ENCODE measurements around the gene UBXN6.

Gene UBXN6, protein sequence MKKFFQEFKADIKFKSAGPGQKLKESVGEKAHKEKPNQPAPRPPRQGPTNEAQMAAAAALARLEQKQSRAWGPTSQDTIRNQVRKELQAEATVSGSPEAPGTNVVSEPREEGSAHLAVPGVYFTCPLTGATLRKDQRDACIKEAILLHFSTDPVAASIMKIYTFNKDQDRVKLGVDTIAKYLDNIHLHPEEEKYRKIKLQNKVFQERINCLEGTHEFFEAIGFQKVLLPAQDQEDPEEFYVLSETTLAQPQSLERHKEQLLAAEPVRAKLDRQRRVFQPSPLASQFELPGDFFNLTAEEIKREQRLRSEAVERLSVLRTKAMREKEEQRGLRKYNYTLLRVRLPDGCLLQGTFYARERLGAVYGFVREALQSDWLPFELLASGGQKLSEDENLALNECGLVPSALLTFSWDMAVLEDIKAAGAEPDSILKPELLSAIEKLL

DNA sequence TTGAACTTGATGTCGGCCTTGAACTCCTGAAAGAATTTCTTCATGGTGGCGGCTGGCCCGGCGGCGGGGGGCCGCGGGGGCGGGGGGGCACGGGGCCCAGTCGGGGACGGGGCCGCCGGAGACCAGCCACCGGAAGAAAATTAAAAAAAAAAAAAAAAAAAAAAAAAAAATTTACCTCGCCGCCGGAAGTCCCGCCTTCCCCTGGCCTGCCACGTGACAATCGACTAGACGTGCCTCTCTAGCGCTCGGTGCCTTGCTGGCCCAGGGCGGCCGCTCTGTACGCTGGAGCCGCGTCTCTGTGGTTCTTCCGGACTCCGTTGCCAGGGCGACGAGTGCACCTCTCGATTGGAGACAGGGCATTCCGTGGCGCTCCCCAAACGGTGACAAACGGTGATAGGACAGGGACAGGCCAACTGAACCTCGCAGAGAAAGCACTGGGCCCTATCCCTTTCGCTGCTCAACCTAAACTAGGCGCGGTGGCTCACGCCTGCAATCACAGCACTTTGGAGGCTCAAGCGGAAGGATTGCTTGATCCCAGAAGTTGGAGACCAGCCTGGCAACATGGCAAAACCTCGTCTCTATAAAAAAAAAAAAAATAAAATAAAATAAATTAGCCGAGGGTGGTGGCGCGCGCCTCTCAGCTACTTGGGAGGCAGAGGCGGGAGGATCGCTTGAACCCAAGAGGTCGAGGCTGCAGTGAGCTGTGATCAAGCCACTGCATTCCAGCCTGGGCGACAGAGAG is at the start of gene UBXN6:
Gene UBXN6 (minus strand): TSS at position 141 of the 742 bp plus-strand sequence. CDS start 97 bp downstream, at position 44.
- peak; percentile 97 for DNase-seq

DNA sequence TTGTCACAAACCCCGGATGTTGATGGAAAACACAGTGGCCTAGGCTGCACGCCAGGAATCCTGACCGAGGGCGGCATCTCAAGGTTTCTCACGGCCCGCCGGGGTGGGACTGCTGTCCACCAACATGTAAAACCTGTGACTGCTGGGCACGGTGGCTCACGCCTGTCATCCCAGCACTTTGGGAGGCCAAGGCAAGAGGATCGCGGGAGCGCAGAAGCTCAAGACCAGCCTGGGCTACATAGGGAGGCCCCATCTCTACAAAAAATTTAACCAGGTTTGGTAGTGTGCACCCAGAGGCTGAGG is 49.5 kb upstream of the UBXN6 start:
- no peak for DNase-seq

DNA sequence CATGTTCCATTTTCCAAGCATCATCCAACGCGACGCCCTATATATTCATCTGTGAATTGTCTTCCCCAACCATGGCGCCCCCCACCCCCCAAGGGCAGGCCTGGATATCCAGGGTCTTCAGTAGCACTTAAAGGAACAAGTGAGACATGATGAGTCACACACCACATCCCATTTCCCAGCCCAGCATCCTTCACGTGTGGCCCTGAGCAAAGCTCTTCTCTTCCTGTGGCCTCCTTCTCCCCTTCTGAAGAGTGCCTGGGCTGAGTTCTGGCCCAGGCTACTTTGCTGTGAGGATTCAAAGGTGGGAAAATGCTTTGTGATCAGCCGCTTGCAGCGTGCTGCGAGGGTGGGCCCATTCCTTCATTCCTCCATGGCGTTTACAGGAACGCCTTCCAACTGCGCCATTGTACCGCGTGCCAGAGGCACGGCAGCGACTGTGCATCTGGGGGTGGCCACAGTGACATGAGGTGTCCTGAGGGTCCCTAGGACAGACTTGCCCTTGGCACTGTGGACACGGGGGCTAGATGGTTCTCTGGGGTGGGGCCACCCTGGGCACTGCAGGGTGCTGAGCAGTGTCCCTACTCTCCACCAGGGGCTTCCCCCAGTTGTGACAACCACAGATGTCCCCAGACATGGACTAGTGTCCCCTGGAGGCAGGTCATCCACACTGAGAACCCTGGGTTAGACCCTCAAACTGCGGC is 49.0 kb upstream of the UBXN6 start:
- DNase-seq, result no peak

DNA sequence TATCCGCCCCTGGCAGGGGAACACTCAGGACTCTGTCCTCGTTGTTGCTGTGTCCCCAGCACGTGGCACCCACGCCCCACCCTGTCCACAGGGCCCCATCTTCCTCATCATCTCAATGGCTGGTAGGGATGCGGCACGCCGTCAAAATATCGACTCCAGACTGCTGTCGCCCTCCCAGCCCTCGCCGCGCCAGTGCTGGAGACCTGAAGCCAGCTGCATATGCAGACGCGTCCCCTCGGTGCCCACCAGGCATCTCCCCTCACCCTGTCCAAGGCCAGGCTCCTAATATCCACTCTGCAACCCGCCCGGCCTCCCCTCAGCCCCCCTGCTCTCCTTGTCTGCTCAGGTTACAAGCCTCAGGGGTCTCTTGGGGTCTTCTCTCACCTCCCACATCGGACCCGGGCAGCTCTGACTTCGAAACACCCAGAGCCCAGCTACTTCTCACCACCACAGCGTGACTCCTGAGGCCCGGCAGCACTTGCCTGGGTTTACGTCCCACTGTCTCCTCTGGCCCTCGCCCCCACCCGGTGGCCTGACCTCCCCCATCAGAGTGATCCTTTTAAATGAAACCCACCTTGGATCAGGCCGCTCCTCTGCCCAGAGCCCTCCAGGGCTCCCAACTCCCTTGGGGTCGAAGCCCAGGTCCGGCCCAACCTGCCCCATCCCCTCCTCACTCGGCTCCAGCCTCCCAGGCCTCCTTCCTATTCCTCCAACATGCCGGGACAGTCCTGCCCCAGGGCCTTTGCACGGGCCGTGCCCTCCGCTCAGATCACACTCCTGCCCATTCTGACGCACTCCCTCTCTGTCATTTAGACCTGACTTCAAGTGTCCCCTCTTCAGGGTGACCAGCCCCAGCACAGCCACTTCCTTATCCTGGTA is 48.2 kb upstream of the UBXN6 start:
- DNase-seq, result no peak

DNA sequence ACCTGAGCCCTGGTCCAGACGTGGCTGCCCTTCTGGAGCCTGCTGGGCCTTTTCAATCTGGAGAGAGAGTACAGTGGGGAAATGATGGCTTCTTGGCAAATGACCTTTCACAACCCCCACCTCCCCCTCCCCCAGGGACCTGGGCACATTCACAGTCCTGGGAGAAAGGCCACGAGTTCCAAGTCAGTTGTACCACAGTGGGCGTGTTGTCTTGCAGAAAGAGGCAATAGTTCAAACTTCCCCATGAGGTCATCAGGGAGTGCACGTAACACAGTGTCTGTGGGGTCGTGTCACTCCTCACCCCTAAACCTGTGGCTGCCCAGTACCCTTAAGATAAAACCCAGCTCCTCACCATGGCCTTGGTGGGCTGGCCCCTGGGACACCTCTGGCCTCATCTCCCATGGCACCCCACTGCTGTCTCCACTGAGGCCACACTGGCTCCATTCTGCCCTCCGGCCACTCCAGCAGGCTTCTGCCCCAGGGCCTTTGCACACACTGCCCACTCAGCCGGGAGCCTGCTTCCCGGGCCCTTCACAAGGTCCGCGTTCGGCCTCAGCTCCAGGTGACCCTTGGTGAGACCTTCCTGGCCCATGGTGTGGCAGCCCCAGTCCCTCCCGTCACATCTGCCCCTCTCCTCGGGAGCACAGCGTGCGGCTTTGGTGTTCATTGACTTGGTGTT is 47.4 kb upstream of the UBXN6 start:
- DNase-seq, result no peak

DNA sequence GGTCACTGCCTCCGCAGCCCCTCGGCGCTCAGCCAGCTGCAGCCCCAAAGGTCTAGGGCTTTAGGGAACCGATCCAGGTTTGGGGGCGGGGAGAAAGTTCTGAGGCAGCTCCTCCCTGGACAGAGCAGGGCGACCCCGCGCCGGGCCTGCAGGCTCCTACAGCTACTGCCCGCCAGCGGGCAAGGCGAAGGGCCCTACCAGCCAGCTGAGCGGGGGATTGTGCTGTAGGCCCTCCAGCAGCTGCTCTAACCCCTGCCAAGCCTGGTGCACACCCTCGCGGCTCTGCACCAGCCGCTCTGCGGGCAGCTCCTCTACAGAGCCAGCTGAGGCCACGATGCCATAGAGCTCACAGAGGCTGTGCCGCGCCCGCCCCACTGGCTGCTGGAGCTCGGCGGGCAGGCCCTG is 46.7 kb upstream of the UBXN6 start:
- DNase-seq, result no peak

DNA sequence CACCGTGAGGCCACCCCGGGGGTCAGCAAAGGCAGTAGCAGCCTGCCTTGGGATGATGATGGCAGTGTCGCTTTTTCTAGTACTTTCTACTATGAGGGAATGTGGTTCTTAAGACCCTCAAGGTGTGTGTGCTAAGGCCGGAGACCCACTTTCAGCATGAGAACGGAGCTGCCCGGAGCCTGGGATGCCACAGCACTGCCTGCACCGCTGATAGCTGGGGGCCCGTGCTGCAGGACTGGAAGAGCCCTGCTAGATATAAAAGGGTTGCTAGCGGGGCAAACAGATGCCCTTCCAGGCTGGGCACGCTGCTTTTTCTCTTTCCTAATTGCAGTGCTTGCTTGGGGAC is 46.2 kb upstream of the UBXN6 start:
- DNase-seq, result no peak

DNA sequence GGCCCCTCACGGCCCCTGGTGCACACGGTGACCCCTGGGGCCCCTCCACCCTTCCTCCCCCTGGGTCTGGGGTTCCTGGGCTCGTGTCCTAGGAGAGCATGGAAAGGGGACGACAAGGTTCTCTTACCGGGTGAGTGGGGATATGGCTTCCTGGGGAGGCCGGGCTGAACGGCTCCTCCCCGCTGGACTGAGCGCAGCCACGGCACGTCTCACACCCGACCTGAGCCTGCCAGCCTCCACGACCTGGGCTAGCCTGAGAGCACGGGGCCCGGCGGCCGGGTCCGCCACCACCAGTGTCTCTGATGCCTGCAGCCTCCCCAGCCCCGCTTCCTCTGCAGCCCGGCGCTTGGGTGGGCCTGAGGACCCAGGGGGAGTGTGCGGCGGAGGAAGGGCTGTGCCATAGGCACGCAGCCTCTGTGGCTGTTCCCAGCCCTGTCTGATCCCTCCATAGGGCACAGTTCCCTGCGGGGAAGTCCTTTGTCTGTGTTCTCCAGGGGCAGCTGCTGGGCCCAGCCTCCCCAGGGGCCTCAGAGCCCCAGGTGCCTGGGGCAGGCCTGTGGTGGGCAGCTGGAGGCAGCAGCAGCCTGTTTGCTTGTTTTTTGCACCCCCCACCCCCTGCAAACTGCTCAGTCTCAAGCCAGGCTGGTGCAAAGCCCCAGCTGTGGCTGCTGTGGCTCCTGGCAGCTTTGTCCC is 45.7 kb upstream of the UBXN6 start:
- DNase-seq, result no peak

DNA sequence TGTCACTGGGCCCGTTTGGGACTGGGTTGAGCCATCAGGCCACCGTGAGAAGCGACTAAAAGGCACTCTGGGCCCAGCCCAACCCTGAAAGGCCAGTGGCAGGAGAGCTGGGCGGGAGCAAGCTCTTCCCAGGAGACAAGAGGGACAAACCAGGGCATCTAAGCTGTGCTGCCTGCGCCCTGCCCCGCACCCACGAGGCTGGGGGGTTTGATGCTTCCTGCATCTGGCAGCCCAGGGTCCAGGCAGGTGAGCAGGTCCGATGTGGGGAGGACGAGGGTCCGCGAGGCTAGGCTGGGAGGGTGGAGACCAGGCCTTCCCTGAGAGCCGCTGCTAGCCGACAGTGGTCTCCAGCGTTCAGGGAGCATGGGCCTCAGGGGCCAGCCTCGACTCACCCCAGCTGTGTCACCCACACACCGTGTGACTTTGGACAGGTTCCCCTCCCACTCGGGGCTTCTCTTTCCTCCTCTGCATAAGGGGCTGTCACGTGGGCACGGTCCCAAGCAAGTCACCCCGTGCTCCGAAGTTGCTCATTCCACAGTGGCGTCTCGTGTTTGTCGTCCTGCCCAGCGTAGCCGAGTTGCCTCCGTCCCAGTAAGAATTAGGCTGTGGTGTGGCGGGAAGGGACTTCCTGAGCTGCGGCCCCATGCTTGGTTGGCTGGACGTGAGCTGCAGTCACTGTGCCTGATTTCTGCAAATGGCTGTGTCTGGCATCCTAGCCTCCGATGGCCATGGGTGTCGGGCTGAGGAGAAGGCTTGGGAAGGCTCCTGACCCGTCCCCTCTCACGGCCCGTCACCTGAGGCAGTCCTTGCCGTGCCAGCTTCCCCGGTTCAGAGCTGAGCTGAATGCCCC is 44.9 kb upstream of the UBXN6 start:
- DNase-seq, result no peak

DNA sequence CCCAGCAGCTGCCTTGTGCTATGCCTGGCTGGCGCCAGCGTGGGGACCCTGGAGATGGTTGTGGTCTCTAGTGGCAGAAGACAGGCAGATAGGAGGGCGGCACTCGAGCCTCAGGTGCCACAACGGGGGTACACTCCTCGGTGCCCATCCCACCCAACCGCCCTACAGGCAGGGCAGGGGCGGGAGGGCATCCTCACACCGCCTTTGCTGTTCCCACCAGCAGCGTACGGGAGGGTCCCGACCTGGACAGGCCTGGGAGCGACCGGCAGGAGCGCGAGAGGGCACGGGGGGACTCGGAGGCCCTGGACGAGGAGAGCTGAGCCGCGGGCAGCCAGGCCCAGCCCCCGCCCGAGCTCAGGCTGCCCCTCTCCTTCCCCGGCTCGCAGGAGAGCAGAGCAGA is 44.1 kb upstream of the UBXN6 start:
- no peak for DNase-seq

DNA sequence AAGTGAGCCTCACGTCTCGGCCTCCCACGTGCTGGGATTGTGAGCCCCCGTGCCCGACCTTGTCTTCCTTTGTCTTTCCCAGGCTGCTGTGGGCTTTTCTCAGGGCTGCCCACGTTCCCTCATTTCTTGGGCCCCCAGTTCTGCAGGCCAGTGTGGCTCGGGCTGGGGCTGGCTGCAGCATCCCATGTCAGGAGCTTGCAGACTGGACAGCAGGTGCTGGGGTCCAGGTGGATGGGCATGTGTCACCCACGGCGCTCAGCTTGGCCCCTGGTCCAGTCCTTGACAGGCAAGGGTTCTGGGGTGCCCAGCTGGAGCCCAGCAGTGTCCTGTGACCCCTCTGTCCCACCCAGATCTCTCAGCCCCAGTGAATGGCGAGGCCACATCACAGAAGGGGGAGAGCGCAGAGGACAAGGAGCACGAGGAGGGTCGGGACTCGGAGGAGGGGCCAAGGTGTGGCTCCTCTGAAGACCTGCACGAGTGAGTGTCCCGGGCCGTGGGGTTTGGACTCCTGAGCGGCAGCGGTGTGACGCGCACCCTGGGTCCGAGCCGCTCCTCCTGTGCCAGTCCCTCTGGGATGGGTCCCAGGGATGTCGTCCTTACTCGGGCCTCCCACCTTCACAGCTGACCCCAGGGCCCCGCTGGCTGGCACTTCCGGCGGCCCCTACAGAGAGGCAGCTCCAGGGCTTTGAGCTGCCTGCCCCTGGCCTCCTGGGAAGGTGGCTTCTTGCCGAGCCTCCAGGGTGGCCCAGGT is 43.4 kb upstream of the UBXN6 start:
- no peak for DNase-seq

DNA sequence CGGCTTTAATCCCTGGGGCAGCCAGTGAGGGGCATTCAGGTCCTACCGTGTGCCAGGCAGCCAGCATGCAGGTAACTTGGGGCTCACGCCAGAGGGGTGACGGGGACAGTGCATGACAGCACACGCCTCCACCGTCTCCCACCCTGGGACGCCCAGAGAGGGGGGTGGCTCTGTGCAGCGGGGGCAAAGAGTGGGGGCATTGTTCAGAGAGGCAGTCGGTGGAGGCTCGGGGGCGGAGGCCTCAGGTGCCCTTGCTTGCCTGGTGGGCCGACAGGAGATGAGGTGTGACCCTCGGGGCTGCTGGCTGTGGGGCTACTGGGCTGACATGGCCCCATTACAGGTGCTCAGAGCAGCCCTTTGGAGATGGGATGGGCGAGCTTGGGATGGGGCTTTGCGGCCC is 42.3 kb upstream of the UBXN6 start:
- DNase-seq, result no peak

DNA sequence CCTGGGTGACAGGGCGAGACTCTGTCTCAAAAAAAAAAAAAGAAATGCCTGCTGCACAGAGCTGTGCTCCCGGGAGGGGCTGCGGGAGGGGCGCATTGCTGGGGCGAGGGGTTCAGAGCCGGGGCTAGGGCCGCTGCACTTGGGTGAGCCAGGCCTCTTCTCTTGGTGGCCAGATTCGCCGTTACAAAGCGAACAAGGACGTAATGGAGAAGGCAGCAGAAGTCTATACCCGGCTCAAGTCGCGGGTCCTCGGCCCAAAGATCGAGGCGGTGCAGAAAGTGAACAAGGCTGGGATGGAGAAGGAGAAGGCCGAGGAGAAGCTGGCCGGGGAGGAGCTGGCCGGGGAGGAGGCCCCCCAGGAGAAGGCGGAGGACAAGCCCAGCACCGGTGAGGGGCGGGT is 41.7 kb upstream of the UBXN6 start:
- no peak for DNase-seq

DNA sequence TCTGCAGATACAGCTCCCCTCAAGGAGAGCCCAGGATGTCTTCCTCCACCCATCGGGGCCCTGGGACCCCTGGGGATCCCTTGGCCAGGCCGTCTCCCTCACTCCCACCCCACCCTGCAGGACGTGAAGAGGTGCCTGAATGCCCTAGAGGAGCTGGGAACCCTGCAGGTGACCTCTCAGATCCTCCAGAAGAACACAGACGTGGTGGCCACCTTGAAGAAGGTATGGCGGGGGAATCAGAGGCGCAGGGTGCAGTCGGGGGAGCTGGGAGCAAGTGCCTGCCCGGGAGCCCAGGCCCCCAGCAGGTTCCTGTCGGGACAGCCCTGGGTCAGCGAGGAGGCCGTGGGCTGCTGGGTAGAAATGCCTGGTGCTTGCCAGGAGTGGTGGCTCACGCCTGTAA is 41.1 kb upstream of the UBXN6 start:
- DNase-seq, result no peak

DNA sequence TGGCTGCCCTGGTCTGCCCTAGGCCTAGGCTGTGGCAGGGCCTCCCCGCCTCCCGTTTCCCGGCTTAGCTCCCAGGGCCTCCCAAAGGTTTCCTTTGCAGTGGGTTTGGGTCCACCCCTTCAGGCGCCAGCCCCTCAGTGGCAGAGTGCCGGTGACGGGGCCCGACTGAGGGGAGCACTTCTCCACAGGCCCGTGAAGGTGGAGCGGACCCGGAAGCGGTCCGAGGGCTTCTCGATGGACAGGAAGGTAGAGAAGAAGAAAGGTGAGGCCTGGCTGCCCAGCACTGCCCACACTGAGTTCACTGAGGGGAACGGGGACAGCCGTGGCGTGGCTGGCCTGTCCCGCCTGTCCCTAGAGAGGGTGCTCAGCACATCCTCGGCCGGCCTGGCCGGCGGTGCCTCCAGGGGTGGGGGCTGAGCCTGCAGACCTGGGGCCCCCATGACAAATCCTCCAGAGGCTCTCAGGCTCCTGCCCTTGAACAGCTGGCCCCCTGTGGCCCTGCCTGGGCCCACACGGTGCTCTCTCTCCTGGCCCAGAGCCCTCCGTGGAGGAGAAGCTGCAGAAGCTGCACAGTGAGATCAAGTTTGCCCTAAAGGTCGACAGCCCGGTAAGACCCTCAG is 40.3 kb upstream of the UBXN6 start:
- no peak for DNase-seq

DNA sequence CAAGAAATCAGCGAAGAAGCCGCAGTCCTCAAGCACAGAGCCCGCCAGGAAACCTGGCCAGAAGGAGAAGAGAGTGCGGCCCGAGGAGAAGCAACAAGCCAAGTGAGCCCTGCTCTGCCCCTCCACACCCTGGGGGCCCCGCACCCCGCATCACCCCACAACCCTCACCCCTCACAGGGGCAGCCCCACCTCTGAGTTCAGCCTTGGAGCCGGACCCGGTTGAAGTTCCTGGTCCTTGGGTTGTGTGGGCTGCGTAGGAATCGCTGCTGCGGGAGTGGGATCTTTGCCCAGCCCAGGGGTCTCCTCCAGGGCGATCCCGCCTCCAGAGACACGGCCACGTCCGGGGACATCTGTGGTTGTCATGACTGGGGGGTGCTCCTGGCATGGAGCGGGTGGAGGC is 38.7 kb upstream of the UBXN6 start:
- DNase-seq, result no peak

DNA sequence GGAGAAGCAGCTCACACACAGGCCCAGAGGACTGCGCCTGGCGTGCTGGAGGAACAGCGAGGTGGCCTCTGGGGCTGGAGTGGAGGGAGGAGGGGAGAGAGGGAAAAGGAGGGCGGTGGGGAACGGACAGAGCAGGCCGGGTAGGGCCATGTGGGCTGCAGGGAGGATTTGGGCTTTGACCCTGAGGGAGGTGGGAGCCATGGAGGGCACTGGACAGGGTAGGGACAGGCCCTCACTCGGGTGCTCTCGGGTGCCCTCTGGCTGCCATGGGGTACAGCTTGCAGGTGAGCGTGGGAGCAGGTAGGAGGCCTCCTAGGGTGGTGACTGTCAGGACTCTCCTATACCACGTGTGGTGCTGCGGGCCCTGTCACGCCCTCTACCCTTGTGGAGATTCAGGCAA is 37.9 kb upstream of the UBXN6 start:
- DNase-seq, result no peak

DNA sequence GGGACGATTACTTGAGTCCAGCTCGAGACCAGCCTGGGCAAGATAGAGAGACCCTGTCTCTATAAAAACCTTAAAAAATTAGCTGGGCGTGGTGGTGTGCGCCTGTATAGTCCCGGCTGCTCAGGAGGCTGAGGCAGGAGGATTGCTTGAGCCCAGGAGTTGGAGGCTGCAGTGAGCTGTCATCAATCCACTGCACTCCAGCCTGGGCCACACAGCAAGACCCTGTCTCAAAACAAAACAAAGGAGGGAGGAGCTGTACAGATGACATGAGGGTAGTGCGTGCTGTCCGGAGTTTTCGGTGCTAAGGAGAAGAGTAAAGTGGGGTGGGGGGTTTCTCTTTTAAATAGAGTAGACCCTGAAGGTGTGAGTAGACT is 37.1 kb upstream of the UBXN6 start:
- no peak for DNase-seq

DNA sequence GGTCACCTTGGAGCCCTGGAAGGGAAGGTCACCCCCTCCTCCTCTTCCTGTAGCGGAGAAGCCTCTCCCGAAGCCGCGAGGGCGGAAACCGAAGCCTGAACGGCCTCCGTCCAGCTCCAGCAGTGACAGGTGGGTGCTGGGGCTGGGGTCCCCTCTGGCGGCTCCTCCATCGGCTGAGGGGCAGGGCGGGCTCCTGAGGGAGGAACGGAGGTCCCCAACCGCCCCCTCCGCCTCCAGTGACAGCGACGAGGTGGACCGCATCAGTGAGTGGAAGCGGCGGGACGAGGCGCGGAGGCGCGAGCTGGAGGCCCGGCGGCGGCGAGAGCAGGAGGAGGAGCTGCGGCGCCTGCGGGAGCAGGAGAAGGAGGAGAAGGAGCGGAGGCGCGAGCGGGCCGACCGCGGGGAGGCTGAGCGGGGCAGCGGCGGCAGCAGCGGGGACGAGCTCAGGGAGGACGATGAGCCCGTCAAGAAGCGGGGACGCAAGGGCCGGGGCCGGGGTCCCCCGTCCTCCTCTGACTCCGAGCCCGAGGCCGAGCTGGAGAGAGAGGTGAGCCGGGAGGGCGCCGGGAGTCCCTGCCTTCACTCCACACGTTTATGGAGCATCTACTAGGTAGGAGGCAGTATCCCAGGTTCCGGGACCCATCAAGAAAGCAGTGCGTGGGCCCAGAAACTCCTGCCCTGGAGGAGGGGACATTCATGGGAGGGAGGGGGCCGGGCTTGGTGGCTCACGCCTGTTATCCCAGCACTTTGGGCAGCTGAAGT is 36.5 kb upstream of the UBXN6 start:
- DNase-seq, result no peak
